ENCODE measurements around the gene MEGF8.

The MEGF8 gene

DNA sequence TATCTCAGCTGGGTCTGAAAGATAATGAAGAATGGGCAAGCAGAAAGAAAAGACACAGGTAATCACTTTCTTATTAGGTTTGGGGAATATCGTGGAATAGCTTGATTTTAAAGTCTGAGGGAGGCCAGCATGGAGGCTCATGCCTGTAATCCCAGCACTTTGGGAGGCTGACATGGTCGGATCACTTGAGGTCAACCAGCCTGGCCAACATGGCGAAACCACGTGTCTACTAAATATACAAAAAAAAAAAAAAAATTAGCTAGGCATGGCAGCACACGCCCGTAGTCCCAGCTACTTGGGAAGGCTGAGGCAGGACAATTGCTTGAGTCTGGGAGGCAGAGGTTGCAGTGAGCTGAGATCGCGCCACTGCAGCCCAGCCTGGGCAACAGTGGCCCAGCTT is 21.6 kb upstream of the MEGF8 start:
- ATAC-seq (replicated peaks) (no peak), DNase-seq (no peak)
- peaks cover 7% of the 10 kb centered on the region for H3K36me3 Mint-ChIP-seq (ENCODE audit: insufficient read depth)
- H3K27ac Mint-ChIP-seq: no peak overlapping the region
- no peaks in the 10 kb centered on the region for H3K27me3 Mint-ChIP-seq
- peaks cover 11 to 20% of the 10 kb centered on the region in 2 donors for H3K4me1 Mint-ChIP-seq (ENCODE audit: low read depth in 2 of 2)
- H3K9me3 Mint-ChIP-seq: no peaks in the 10 kb centered on the region
- H3K4me3 Mint-ChIP-seq: peak overlapping the region in 1 of 2 donors; percentile 92

DNA sequence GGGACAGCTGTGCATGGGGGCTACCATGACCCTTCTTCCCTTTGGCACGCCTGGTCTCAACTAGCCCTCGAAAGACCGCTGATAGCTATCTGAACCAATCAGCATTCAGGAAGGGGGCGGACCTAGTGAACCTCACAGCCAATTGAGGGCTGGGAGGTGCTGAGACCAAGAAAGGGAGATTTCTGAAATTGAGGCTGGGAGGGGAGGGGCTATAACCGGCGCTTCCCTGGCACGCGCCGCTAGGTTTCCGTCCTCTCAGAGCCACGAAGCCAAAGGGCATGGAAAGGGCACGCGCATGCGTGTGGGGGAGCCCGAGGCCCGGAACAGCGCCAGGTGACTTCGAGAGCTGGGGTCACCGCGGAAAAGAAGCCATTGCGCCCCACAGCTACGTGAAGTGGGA is 18.8 kb upstream of the MEGF8 start:
- no peak for ATAC-seq (replicated peaks)
- no peak overlapping the region for H3K4me3 Mint-ChIP-seq
- no peaks in the 10 kb centered on the region for H3K36me3 Mint-ChIP-seq (ENCODE audit: insufficient read depth)
- peaks cover 8 to 12% of the 10 kb centered on the region in 2 donors for H3K27me3 Mint-ChIP-seq
- H3K27ac Mint-ChIP-seq: no peak overlapping the region
- H3K9me3 Mint-ChIP-seq: no peaks in the 10 kb centered on the region
- H3K4me1 Mint-ChIP-seq (ENCODE audit: low read depth in 2 of 2): peaks cover 11 to 15% of the 10 kb centered on the region in 2 donors
- DNase-seq: no peak

DNA sequence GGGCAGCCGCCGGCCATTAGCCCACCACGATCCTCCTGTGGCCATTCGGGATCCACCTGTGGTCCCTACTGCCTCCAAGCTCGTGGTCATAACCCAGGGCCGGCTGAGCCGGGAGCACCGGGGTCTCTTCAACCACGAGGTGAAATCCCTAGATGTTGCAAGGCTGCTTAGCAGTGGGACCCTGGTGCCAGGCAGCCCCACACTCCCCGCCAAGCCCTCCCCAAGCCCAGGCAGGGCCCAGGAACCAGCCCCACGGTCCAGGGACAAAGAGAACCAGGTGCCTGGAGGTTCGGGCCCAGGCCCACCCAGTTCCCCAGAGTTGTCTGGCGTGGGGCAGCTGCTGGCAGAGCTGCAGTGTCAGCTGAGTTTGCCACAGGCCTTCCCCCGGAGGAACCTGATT is 15.7 kb upstream of the MEGF8 start:
- no peak for ATAC-seq (replicated peaks)
- Mint-ChIP-seq H3K4me1 (ENCODE audit: low read depth in 2 of 2) (peaks cover 12 to 16% of the 10 kb centered on the region in 2 donors), H3K9me3 (no peaks in the 10 kb centered on the region), H3K27ac (no peak overlapping the region), H3K4me3 (no peak overlapping the region), H3K27me3 (peaks cover 29 to 43% of the 10 kb centered on the region in 2 donors), H3K36me3 (ENCODE audit: insufficient read depth) (no peaks in the 10 kb centered on the region)
- DNase-seq: no peak

GRCh38 chr19:42311657-42312056 is 13.8 kb upstream of the MEGF8 start:
- no peak overlapping the region for H3K4me3 Mint-ChIP-seq
- DNase-seq: no peak
- no peaks in the 10 kb centered on the region for H3K9me3 Mint-ChIP-seq
- H3K4me1 Mint-ChIP-seq (ENCODE audit: low read depth in 2 of 2): peaks cover 16 to 18% of the 10 kb centered on the region in 2 donors
- H3K36me3 Mint-ChIP-seq (ENCODE audit: insufficient read depth): no peaks in the 10 kb centered on the region
- H3K27ac Mint-ChIP-seq: no peak overlapping the region
- H3K27me3 Mint-ChIP-seq: peaks cover 36 to 52% of the 10 kb centered on the region in 2 donors
- ATAC-seq (replicated peaks): no peak

DNA sequence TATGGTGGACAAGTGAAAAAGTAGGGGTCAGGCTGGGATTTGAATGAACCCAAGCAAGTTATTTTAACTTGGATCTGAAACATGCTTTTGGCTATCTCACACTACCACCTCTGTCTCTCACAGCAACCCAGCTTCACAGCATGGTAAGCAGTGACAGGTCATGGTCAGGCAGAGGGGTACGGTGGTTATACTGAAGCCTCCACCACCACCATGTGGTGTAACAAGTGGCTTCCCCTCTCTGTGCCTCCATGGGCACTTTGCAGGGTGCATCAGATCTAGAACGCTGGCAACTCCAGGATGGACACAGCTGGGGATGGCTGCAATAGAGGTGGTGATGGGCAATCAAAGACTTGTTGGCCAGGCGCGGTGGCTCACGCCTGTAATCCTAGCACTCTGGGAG is 13.1 kb upstream of the MEGF8 start:
- peaks cover 21 to 23% of the 10 kb centered on the region in 2 donors for H3K4me1 Mint-ChIP-seq (ENCODE audit: low read depth in 2 of 2)
- H3K27me3 Mint-ChIP-seq: peaks cover 36 to 52% of the 10 kb centered on the region in 2 donors
- H3K36me3 Mint-ChIP-seq (ENCODE audit: insufficient read depth): no peaks in the 10 kb centered on the region
- H3K27ac Mint-ChIP-seq: no peak overlapping the region
- no peak for DNase-seq
- ATAC-seq (replicated peaks): no peak
- H3K4me3 Mint-ChIP-seq: peak overlapping the region; percentile 72 to 76
- no peaks in the 10 kb centered on the region for H3K9me3 Mint-ChIP-seq

GRCh38 chr19:42313096-42313839 is 12.2 kb upstream of the MEGF8 start, which contains the start of gene TMEM145:
TMEM145 (plus strand) TSS chr19:42313309; CDS start chr19:42313377, 68 bp downstream.
- peak; percentile 81 for ATAC-seq (replicated peaks)
- no peaks in the 10 kb centered on the region for H3K36me3 Mint-ChIP-seq (ENCODE audit: insufficient read depth)
- H3K4me3 Mint-ChIP-seq: peak within 1 kb of the TSS; percentile 72 to 76
- peaks cover 36 to 52% of the 10 kb centered on the region in 2 donors for H3K27me3 Mint-ChIP-seq
- H3K4me1 Mint-ChIP-seq (ENCODE audit: low read depth in 2 of 2): peaks cover 21 to 27% of the 10 kb centered on the region in 2 donors
- no peaks in the 10 kb centered on the region for H3K9me3 Mint-ChIP-seq
- no peak for DNase-seq
- H3K27ac Mint-ChIP-seq: peak within 1 kb of the TSS in 1 of 2 donors; percentile 60

DNA sequence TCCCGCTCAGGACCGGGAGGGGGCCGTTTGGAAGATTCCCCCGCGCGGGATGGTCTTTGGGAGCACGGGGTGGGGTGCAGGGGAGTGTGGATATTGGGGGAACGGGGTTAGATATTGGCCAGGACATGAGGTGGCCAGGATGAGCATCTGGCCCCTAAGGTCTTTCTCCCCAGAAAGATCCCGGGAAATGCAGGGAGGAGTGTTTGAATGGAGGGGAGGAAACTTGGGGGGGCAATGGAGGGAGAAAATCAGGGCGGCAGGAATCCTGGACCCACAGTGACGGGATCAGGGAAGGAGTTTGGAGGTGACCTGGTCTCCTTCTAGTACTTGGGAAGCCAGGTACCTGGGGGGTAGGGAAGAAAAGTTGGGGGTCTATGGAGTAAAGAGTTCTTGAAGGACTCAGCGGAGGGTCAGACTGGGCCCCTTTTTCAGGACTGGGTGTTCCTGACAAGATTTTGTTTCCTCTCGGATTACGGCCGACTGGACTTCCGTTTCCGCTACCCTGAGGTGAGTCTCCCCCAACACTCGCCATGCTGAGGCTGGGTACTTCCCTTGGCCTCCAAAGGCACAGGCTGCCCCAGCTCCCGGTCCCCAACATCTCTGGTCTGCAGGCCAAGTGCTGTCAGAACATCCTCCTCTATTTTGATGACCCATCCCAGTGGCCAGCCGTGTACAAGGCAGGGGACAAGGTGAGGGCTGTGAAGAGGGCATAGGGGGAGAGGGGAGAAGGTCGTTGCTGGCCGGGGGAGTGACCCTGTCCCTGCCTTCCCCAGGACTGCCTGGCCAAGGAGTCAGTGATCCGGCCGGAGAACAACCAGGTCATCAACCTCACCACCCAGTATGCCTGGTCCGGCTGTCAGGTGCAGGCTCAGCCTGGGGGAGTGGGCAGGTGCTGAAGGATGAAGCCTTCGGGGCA is 11.3 kb upstream of the MEGF8 start:
- DNase-seq: no peak
- Mint-ChIP-seq H3K36me3 (ENCODE audit: insufficient read depth) (no peaks in the 10 kb centered on the region), H3K4me1 (ENCODE audit: low read depth in 2 of 2) (peaks cover 21 to 27% of the 10 kb centered on the region in 2 donors), H3K27ac (peak overlapping the region in 1 of 2 donors; percentile 60), H3K27me3 (peaks cover 36 to 52% of the 10 kb centered on the region in 2 donors), H3K9me3 (no peaks in the 10 kb centered on the region), H3K4me3 (peak overlapping the region; percentile 49 to 76)
- ATAC-seq (replicated peaks): no peak

DNA sequence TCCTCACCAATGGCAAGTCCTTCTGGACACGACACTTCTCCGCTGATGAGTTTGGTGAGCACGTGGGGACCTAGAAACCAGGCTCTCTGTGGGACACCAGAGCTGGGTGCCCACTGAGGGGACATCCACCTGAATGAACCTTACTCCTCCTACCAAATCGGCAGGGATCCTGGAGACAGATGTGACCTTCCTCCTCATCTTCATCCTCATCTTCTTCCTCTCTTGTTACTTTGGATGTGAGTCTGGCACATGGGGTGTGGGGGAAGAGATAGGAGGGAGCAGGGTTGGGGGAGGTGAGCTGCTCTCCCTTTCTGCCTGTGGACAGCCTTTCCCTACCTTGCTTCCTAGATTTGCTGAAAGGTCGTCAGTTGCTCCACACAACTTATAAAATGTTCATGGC is 10.4 kb upstream of the MEGF8 start:
- H3K27me3 Mint-ChIP-seq: peaks cover 36 to 52% of the 10 kb centered on the region in 2 donors
- peak overlapping the region in 1 of 2 donors; percentile 23 for H3K4me3 Mint-ChIP-seq
- H3K36me3 Mint-ChIP-seq (ENCODE audit: insufficient read depth): no peaks in the 10 kb centered on the region

DNA sequence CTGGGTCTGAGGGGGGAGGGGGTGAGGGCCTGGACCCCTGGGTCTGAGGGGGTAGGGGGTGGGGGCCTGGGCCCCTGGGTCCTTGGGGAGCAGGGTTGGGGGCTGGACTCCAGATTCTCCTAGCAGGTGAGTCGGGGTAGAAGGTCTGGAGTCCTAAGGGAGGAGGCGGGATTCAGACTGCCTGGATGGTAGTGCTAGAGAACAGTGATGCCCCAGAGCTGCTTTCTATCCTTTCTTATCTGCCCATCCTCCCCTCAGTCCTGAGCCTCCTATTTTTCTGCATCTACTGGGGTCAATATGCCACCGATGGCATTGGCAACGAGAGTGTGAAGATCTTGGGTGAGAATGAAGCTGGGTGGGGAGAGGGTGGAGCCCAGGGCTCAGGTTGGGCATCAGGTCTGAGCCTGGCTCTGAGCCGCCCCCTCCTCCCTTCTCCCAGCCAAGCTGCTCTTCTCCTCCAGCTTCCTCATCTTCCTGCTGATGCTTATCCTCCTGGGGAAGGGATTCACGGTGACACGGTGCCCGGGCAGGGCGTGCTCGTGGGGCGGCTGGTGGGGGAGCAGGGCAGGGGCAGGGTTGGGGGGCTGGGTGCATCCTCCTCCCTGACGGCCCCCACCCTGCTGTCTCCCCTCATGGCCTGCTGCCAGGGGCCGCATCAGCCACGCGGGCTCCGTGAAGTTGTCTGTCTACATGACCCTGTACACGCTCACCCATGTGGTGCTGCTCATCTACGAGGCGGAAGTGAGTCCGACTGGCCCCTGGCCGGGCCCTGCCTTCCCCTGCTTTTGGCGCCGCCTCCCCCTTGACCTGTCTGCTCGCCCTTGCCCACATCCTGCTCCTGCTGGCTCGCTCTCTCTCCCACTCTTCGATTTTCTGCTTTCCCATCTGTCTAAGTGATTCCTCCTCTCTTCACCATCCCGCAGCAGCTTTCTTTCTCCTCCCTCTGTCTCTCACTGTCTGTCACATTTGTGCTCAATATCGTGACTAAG is 8.9 kb upstream of the MEGF8 start:
- no peaks in the 10 kb centered on the region for H3K9me3 Mint-ChIP-seq
- DNase-seq (no peak), ATAC-seq (replicated peaks) (peak; percentile 32)
- H3K36me3 Mint-ChIP-seq (ENCODE audit: insufficient read depth): no peaks in the 10 kb centered on the region
- H3K4me1 Mint-ChIP-seq (ENCODE audit: low read depth in 2 of 2): peaks cover 21 to 27% of the 10 kb centered on the region in 2 donors
- H3K4me3 Mint-ChIP-seq: peak overlapping the region; percentile 39 to 40
- H3K27ac Mint-ChIP-seq: no peak overlapping the region
- H3K27me3 Mint-ChIP-seq: peaks cover 28 to 41% of the 10 kb centered on the region in 2 donors

More for the DNA sequence above, 10.4 kb upstream of the MEGF8 start:
- ATAC-seq (replicated peaks) (no peak), DNase-seq (no peak)
- Mint-ChIP-seq H3K27ac (no peak overlapping the region), H3K9me3 (no peaks in the 10 kb centered on the region), H3K4me1 (ENCODE audit: low read depth in 2 of 2) (peaks cover 21 to 27% of the 10 kb centered on the region in 2 donors)

- Mint-ChIP-seq H3K36me3 (ENCODE audit: insufficient read depth) (no peaks in the 10 kb centered on the region), H3K9me3 (no peaks in the 10 kb centered on the region), H3K4me1 (ENCODE audit: low read depth in 2 of 2) (peaks cover 16 to 25% of the 10 kb centered on the region in 2 donors), H3K4me3 (no peak overlapping the region), H3K27ac (no peak overlapping the region), H3K27me3 (peaks cover 20 to 37% of the 10 kb centered on the region in 2 donors)
- no peak for DNase-seq
- no peak for ATAC-seq (replicated peaks)
These were observed 7.9 kb upstream of the MEGF8 start for GRCh38 chr19:42317535-42317934.

DNA sequence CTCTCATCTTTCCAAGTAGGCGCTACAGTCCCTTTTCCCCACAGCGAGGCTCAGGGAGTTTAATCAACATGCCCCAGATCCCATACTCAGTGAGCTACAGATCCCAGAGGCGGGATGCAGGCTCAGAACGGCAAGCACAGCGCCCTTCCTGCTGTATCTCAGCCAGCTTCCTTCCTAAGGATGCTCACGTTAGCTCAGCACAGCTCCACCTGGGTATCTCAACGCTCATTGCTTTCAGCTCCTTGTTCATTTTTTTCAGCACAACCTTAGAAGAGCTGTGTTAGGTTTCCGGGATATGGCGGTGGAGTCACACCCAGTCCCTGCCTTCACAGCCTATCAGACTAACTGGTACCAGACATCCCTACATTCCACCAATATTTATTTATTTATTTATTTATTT is 3.1 kb upstream of the MEGF8 start:
- H3K27me3 Mint-ChIP-seq: peaks cover 6 to 20% of the 10 kb centered on the region in 2 donors
- H3K4me1 Mint-ChIP-seq (ENCODE audit: low read depth in 2 of 2): peaks cover 10 to 20% of the 10 kb centered on the region in 2 donors
- H3K4me3 Mint-ChIP-seq: no peak overlapping the region
- H3K9me3 Mint-ChIP-seq: no peaks in the 10 kb centered on the region
- H3K27ac Mint-ChIP-seq: no peak overlapping the region
- DNase-seq (no peak), ATAC-seq (replicated peaks) (no peak)
- H3K36me3 Mint-ChIP-seq (ENCODE audit: insufficient read depth): peaks cover 4% of the 10 kb centered on the region

GRCh38 chr19:42323473-42323851 is 2.0 kb upstream of the MEGF8 start:
- H3K4me1 Mint-ChIP-seq (ENCODE audit: low read depth in 2 of 2): peaks cover 21% of the 10 kb centered on the region in 2 donors
- DNase-seq: no peak
- H3K36me3 Mint-ChIP-seq (ENCODE audit: insufficient read depth): peaks cover 4% of the 10 kb centered on the region
- H3K4me3 Mint-ChIP-seq: peak overlapping the region; percentile 17 to 31
- H3K27me3 Mint-ChIP-seq: peaks cover 6 to 20% of the 10 kb centered on the region in 2 donors
- ATAC-seq (replicated peaks): no peak
- H3K9me3 Mint-ChIP-seq: no peaks in the 10 kb centered on the region
- H3K27ac Mint-ChIP-seq: no peak overlapping the region
